Karpas-422 (cell line): Measurements from ENCODE around the gene DAP. TPM values are rescaled to one million over a fixed set of nuclear protein-coding genes. Genes with fewer than 3 reads are reported as not detected.

ENCODE experiments used
- DNase-seq: peaks from one replicate; pipeline ENCODE4 v3.0.0-alpha.2; 2015
- H2AFZ ChIP-seq: fragments of 200-600 bp; sonication (generic); 2 replicates; pipeline ENCODE4 v1.6.1; 2014; ENCODE audit warnings: antibody characterized with exemption, low read length, mixed read lengths
- H3K27ac ChIP-seq: fragments of 200-600 bp; sonication (generic); 2 replicates; pipeline ENCODE4 v1.5.1; 2014; ENCODE audit warnings: mild to moderate bottlenecking, low read length, moderate library complexity
- H3K27me3 ChIP-seq: fragments of 200-600 bp; sonication (generic); 2 replicates; pipeline ENCODE4 v1.6.1; 2014; ENCODE audit warnings: low read length, mixed read lengths
- H3K36me3 ChIP-seq: fragments of 200-600 bp; sonication (generic); 2 replicates; pipeline ENCODE4 v1.6.1; 2014; ENCODE audit warnings: low read length, mixed read lengths; ENCODE audit not compliant: insufficient read depth
- H3K4me1 ChIP-seq: fragments of 200-600 bp; sonication (generic); 2 replicates; pipeline ENCODE4 v1.6.1; 2014; ENCODE audit warnings: mild to moderate bottlenecking, low read length, mixed read lengths
- H3K4me2 ChIP-seq: fragments of 200-600 bp; sonication (generic); 2 replicates; pipeline ENCODE4 v1.6.1; 2014; ENCODE audit warnings: low read length, low read depth, mild to moderate bottlenecking; ENCODE audit not compliant: poor library complexity, severe bottlenecking
- H3K4me3 ChIP-seq: fragments of 200-600 bp; sonication (generic); 2 replicates; pipeline ENCODE4 v1.5.1; 2014; ENCODE audit warnings: mild to moderate bottlenecking, antibody characterized with exemption, low read length, mixed read lengths
- H3K79me2 ChIP-seq: fragments of 200-600 bp; sonication (generic); 2 replicates; pipeline ENCODE4 v1.6.1; 2014; ENCODE audit warnings: mild to moderate bottlenecking, low read length, mixed read lengths
- H3K9ac ChIP-seq: fragments of 200-600 bp; sonication (generic); 2 replicates; pipeline ENCODE4 v1.6.0; 2014; ENCODE audit warnings: low read length
- H3K9me2 ChIP-seq: fragments of 200-600 bp; sonication (generic), shearing (Covaris generic); replicated peaks from 2 replicates; pipeline ENCODE4 v1.6.0; 2014; ENCODE audit warnings: mild to moderate bottlenecking, low read length, moderate library complexity; ENCODE audit not compliant: insufficient read depth
- H3K9me3 ChIP-seq: fragments of 300-700, 200-600 bp; sonication (generic); 2 replicates; pipeline ENCODE4 v1.6.1; 2014; ENCODE audit warnings: low read length, mixed read lengths
- H4K20me1 ChIP-seq: fragments of 200-600 bp; sonication (generic); 2 replicates; pipeline ENCODE4 v1.6.1; 2014; ENCODE audit warnings: mild to moderate bottlenecking, antibody characterized with exemption, low read length, low read depth; ENCODE audit not compliant: insufficient read depth
- total RNA-seq: library from RNA; depleted of rRNA; stranded (reverse); fragments of >200 nt; shearing (Covaris generic); gene quantifications from 2 replicates; pipeline ENCODE4 v1.2.3, GENCODE V29; 2014; ENCODE audit warnings: low replicate concordance

Gene DAP
- total RNA-seq, 1 experiment from 2014 or later: 42.6 TPM

DNA sequence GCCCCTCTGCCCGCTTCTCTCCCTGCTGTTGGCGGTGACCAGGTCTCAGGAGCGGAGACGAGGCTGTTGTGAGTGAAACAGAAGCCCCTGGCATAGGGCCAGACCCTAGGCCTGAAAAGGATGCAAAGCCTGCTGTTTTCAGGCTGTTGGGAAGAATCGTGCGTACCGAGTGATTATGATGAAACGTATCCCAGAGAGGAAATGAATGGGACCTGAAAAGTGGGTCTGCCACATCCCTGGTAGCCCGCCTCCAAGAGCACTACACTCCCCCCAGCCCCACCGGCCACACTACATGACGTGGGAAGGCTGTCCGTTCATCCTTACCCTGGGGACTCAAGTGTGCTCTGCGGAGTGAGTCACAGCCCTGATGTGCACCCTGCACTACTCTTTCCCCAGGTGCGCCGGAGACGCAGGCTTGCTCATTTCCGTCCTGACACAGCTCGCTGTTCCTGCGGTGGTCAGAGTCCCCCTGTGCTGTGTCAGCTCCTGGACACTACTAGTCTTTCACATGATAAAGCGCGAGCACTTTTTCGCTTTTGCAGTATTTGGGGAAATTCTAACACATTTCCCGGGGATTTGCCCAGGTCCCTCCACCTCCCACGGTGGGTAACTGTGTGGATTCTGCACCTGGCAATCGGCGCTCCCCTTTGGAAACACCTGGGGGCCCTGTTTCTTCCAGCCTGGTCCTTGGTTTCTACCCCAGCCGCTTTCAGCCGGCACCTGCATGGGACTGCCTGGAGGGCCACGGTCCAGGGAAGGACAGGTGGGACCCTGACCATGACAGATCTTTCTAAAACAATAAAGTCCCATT, 105.7 kb downstream of the DAP start:
- Histone ChIP-seq H3K36me3 (no peaks in the 10 kb centered on the region), H3K79me2 (no peaks in the 10 kb centered on the region), H3K4me2 (no peak overlapping the region), H3K9me3 (no peaks in the 10 kb centered on the region), H3K9ac (no peak overlapping the region), H4K20me1 (no peaks in the 10 kb centered on the region), H3K9me2 (no peaks in the 10 kb centered on the region), H3K4me1 (no peaks in the 10 kb centered on the region), H3K27ac (no peak overlapping the region), H3K4me3 (no peak overlapping the region), H3K27me3 (no peaks in the 10 kb centered on the region), H2AFZ (no peak overlapping the region)
- DNase-seq: no peak

GRCh38 chr5:10654566-10654965, 106.5 kb downstream of the DAP start:
- Histone ChIP-seq H3K9me3 (no peaks in the 10 kb centered on the region), H3K9ac (no peak overlapping the region), H3K9me2 (no peaks in the 10 kb centered on the region), H3K27ac (no peak overlapping the region), H3K36me3 (no peaks in the 10 kb centered on the region), H3K4me3 (no peak overlapping the region), H4K20me1 (no peaks in the 10 kb centered on the region), H2AFZ (no peak overlapping the region), H3K27me3 (no peaks in the 10 kb centered on the region), H3K4me1 (no peaks in the 10 kb centered on the region), H3K79me2 (no peaks in the 10 kb centered on the region), H3K4me2 (no peak overlapping the region)
- no peak for DNase-seq

- no peaks in the 10 kb centered on the region for H4K20me1 ChIP-seq
- no peak for DNase-seq
- H2AFZ ChIP-seq: no peak overlapping the region
- no peaks in the 10 kb centered on the region for H3K27me3 ChIP-seq
- no peaks in the 10 kb centered on the region for H3K9me2 ChIP-seq
- H3K4me3 ChIP-seq: no peak overlapping the region
- no peaks in the 10 kb centered on the region for H3K79me2 ChIP-seq
- H3K4me2 ChIP-seq: no peak overlapping the region
- H3K9me3 ChIP-seq: no peaks in the 10 kb centered on the region
- H3K36me3 ChIP-seq: no peaks in the 10 kb centered on the region
- H3K4me1 ChIP-seq: no peaks in the 10 kb centered on the region
- H3K9ac ChIP-seq: no peak overlapping the region
- no peak overlapping the region for H3K27ac ChIP-seq
Observed at GRCh38 chr5:10653751-10654400, 107.2 kb downstream of the DAP start.

- no peaks in the 10 kb centered on the region for H3K4me1 ChIP-seq
- no peak overlapping the region for H3K4me3 ChIP-seq
- H3K27me3 ChIP-seq: no peaks in the 10 kb centered on the region
- H3K4me2 ChIP-seq: no peak overlapping the region
- H3K79me2 ChIP-seq: no peaks in the 10 kb centered on the region
- H3K9me2 ChIP-seq: no peaks in the 10 kb centered on the region
- no peak overlapping the region for H3K27ac ChIP-seq
- H2AFZ ChIP-seq: no peak overlapping the region
- no peaks in the 10 kb centered on the region for H4K20me1 ChIP-seq
- H3K9ac ChIP-seq: no peak overlapping the region
- DNase-seq: no peak
- no peaks in the 10 kb centered on the region for H3K36me3 ChIP-seq
- no peaks in the 10 kb centered on the region for H3K9me3 ChIP-seq
Observed at GRCh38 chr5:10653043-10653442, 108.0 kb downstream of the DAP start.

GRCh38 chr5:10652606-10653005, 108.4 kb downstream of the DAP start:
- Histone ChIP-seq H3K27ac (no peak overlapping the region), H3K36me3 (no peaks in the 10 kb centered on the region), H3K4me1 (no peaks in the 10 kb centered on the region), H4K20me1 (no peaks in the 10 kb centered on the region), H3K79me2 (no peaks in the 10 kb centered on the region), H3K4me2 (no peak overlapping the region), H3K9me2 (no peaks in the 10 kb centered on the region), H3K9ac (no peak overlapping the region), H3K4me3 (no peak overlapping the region), H3K27me3 (no peaks in the 10 kb centered on the region), H3K9me3 (no peaks in the 10 kb centered on the region), H2AFZ (no peak overlapping the region)
- DNase-seq: no peak

GRCh38 chr5:10652151-10652550, 108.9 kb downstream of the DAP start:
- H3K4me3 ChIP-seq: no peak overlapping the region
- H3K27me3 ChIP-seq: no peaks in the 10 kb centered on the region
- no peaks in the 10 kb centered on the region for H3K4me1 ChIP-seq
- no peak overlapping the region for H2AFZ ChIP-seq
- no peaks in the 10 kb centered on the region for H3K9me3 ChIP-seq
- H3K4me2 ChIP-seq: no peak overlapping the region
- no peak for DNase-seq
- H4K20me1 ChIP-seq: no peaks in the 10 kb centered on the region
- H3K27ac ChIP-seq: no peak overlapping the region
- H3K9ac ChIP-seq: no peak overlapping the region
- no peaks in the 10 kb centered on the region for H3K36me3 ChIP-seq
- H3K79me2 ChIP-seq: no peaks in the 10 kb centered on the region
- no peaks in the 10 kb centered on the region for H3K9me2 ChIP-seq

DNA sequence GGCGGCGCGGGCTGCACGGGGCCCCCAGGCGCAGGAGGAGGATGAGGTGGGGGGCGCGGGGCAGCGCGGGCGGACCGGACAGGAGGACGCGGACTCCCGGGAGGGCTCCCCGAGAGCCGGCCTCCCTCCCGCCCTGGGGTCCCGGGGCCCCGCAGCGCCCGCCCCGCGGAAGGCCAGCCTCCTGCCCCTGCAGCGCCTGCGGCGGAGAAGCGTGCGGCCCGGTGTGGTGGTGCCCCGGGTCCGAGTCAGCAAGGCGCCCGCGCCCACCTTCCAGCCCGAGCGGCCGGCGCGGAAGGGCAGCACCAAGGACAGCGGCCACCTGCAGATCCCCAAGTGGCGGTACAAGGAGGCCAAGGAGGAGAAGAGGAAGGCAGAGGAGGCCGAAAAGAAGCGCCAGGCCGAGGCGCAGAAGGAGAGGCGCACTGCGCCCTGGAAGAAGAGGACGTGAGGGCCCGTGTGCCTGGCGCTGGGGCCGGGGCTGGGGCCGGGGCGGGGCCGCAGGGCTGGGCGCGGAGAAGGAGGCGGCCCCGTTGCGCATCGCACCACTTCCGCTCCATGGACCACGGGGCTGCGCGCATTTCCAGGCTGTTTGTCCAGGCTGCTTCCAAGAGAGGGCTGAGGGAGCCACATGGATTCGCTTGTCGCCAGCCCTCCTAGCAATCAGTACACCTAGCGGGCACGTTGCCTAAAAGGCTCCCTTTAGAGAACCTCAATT, 111.2 kb downstream of the DAP start:
- H3K4me1 ChIP-seq: no peaks in the 10 kb centered on the region
- H3K27me3 ChIP-seq: no peaks in the 10 kb centered on the region
- no peaks in the 10 kb centered on the region for H3K9me3 ChIP-seq
- no peak overlapping the region for H3K4me3 ChIP-seq
- H3K79me2 ChIP-seq: no peaks in the 10 kb centered on the region
- H3K9me2 ChIP-seq: no peaks in the 10 kb centered on the region
- no peaks in the 10 kb centered on the region for H3K36me3 ChIP-seq
- H4K20me1 ChIP-seq: no peaks in the 10 kb centered on the region
- H3K27ac ChIP-seq: no peak overlapping the region
- no peak for DNase-seq
- H3K9ac ChIP-seq: no peak overlapping the region
- H2AFZ ChIP-seq: no peak overlapping the region
- H3K4me2 ChIP-seq: no peak overlapping the region
